K562 (cell line): ENCODE results near the gene IPO8. TPM values are rescaled to one million over a fixed set of nuclear protein-coding genes. Genes with fewer than 3 reads are reported as not detected.

Experiments
- CBX5 ChIP-seq: IDR thresholded peaks from 2 replicates; pipeline ENCODE4 v1.6.1; 2014; ENCODE audit warnings: low read depth, borderline replicate concordance
- CREB3 ChIP-seq: fragments of 450-650 bp; conservative IDR thresholded peaks from 2 replicates; pipeline ENCODE4 v1.6.1; 2016; ENCODE audit warnings: missing genetic modification characterization, low read depth, mild to moderate bottlenecking, missing compliant biosample characterization, moderate library complexity
- ETV5 ChIP-seq: sonication (generic); formaldehyde crosslinking; IDR thresholded peaks from 2 replicates; pipeline ENCODE4 v1.4.0; 2020; ENCODE audit warnings: low read depth, mild to moderate bottlenecking, missing genetic modification reagents
- FOXP1 ChIP-seq: sonication (generic); formaldehyde crosslinking; IDR thresholded peaks from 2 replicates; pipeline ENCODE4 v1.8.0; 2022; ENCODE audit warnings: mild to moderate bottlenecking, missing genetic modification reagents
- GMEB1 ChIP-seq: fragments of 250-450 bp; sonication (Bioruptor Pico); IDR thresholded peaks from 2 replicates; pipeline ENCODE4 v1.4.0; 2020; ENCODE audit warnings: mild to moderate bottlenecking
- KDM4B ChIP-seq, 2 experiments: fragments of 450-650 bp in 1 of 2; sonication (generic) in 1 of 2; IDR thresholded peaks; 2 replicates each; pipeline ENCODE4 v1.6.1; 2016 to 2017; ENCODE audit warnings: borderline replicate concordance in 2 of 2, antibody characterized with exemption in 1 of 2, low read depth in 1 of 2, mild to moderate bottlenecking in 1 of 2
- NFIX ChIP-seq: fragments of 250-450 bp; sonication (Bioruptor Pico); IDR thresholded peaks from 2 replicates; pipeline ENCODE4 v1.4.0; 2020; ENCODE audit warnings: low read depth, mild to moderate bottlenecking, moderate library complexity
- NRF1 ChIP-seq, 2 experiments: fragments of 450-650 bp; IDR thresholded peaks in 1 of 2; conservative IDR thresholded peaks in 1 of 2; 2 replicates each; pipeline ENCODE4 v1.6.1; 2014; ENCODE audit warnings: mild to moderate bottlenecking in 2 of 2
- PTBP1 ChIP-seq: fragments of 200-400 bp; formaldehyde crosslinking; IDR thresholded peaks from 2 replicates; pipeline ENCODE4 v1.6.1; 2017; ENCODE audit warnings: low read depth, low read length
- RCOR1 ChIP-seq, 2 experiments: IDR thresholded peaks; 2 replicates each; pipeline ENCODE4 v1.6.1; 2012; ENCODE audit warnings: low read depth in 2 of 2, low read length in 2 of 2, borderline replicate concordance in 1 of 2, improper control_type of control experiment in 1 of 2
- SPI1 ChIP-seq: IDR thresholded peaks from 2 replicates; pipeline ENCODE4 v1.6.1; 2011; ENCODE audit warnings: low read depth, low read length, control low read depth, borderline replicate concordance
- STAT6 ChIP-seq: sonication (generic); formaldehyde crosslinking; IDR thresholded peaks from 2 replicates; pipeline ENCODE4 v1.8.1; 2023; ENCODE audit warnings: mild to moderate bottlenecking, missing genetic modification reagents
- TBP ChIP-seq: optimal IDR thresholded peaks from 2 replicates; pipeline ENCODE3; 2011; ENCODE audit warnings: low read depth, low read length, improper control_type of control experiment
- TFAP4 ChIP-seq: sonication (generic); formaldehyde crosslinking; IDR thresholded peaks from 2 replicates; pipeline ENCODE4 v1.8.0; 2022; ENCODE audit warnings: missing genetic modification reagents, mild to moderate bottlenecking, moderate library complexity, borderline replicate concordance
- ZNF592 ChIP-seq: fragments of 450-650 bp; IDR thresholded peaks from 2 replicates; pipeline ENCODE4 v1.6.1; 2017; ENCODE audit warnings: antibody characterized with exemption, mild to moderate bottlenecking
- ZNF655 ChIP-seq: fragments of 250-450 bp; sonication (Bioruptor Pico); IDR thresholded peaks from 2 replicates; pipeline ENCODE4 v1.5.0; 2021
- polyA plus RNA-seq, 8 experiments: library from polyadenylated mRNA; depleted of rRNA in 4 of 8; stranded (reverse) in 5 of 8; unstranded in 3 of 8; fragments of >200 nt; fragmentation: Nextera tagmentation in 2 of 8; fragmentation: Illumina TruSeq in 1 of 8; extraction: Ambion mirVana in 2 of 8; extraction: Trizol in 1 of 8; gene quantifications; 2 replicates each; pipeline versions ENCODE4 v1.2.1 to v1.2.3, GENCODE V29; 2011 to 2014; ENCODE audit warnings: inconsistent platforms in 1 of 8, missing spikeins in 1 of 8
- total RNA-seq, 7 experiments: library from RNA; depleted of rRNA in 6 of 7; stranded (reverse); fragments of >200 nt in 6 of 7; fragmentation: Illumina TruSeq in 2 of 7; extraction: Trizol in 2 of 7; gene quantifications; 2 replicates each; pipeline versions ENCODE4 v1.2.1 to v1.2.3, GENCODE V29; 2011 to 2021; ENCODE audit warnings: low replicate concordance in 1 of 7

Gene IPO8
- total and polyA plus RNA-seq, 9 of the 15 experiments (the other 6 are each of a cell fraction or from before 2014, with no cell fraction given), result 6.5 to 39.6 (median 24.7) TPM

GRCh38 chr12:30696103-30696408, 387 bp upstream of the IPO8 start (continued):
- TF ChIP-seq KDM4B (IDR thresholded peaks at IDR 0.05; ENCODE audit: borderline replicate concordance in 2 of 2, low read depth in 1 of 2) (0 out of 4 replicates have a peak, but pooled peaks of 1 of the 2 experiments have one; percentile 38), GMEB1 (CRISPR knock-in tag) (no peak), PTBP1 (no peak), STAT6 (CRISPR knock-in tag) (peak; percentile 59; the same call in 1 of the 2 replicates), CBX5 (no peak), NRF1 (conservative IDR thresholded peaks at IDR 0.05 in 1 of 2, IDR thresholded peaks at IDR 0.05 in 1 of 2) (0 out of 4 replicates have a peak, but pooled peaks of 1 of the 2 experiments have one; percentile 6), ZNF655 (CRISPR knock-in tag) (no peak), NFIX (CRISPR knock-in tag) (no peak), ETV5 (CRISPR knock-in tag) (0 out of 2 replicates have a peak, but pooled peaks have one; percentile 8), CREB3 (tag) (0 out of 2 replicates have a peak, but pooled peaks have one; percentile 33), FOXP1 (CRISPR knock-in tag) (no peak), RCOR1 (IDR thresholded peaks at IDR 0.05; ENCODE audit: borderline replicate concordance in 1 of 2, low read depth in 2 of 2, low read length in 2 of 2) (no peak), SPI1 (no peak), TFAP4 (CRISPR knock-in tag) (no peak), ZNF592 (no peak; the same call in 1 of the 2 replicates), TBP (peak; percentile 10)
